ENCODE measurements around the gene SINHCAF.

The SINHCAF gene

DNA sequence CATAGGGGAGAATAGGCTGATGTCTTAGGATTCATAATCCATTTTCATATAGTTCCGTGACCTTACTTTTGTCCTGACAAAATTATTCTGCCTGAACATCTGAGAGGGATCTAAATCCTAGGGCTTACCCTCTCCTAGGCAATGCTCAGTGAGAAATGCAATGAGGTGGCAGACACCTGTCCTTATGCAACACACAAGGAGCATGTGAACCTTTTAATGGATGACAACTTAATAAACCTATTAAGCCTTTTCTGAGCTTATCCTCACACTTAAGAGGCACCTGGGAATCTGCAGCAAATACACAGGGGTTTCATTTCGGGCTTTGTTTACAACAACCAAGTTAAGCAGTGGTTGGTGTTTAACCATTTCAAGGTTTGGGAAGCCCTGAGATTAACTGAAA is 24.6 kb downstream of the SINHCAF start:
- peak overlapping the region; percentile 74 for H3K27ac ChIP-seq

DNA sequence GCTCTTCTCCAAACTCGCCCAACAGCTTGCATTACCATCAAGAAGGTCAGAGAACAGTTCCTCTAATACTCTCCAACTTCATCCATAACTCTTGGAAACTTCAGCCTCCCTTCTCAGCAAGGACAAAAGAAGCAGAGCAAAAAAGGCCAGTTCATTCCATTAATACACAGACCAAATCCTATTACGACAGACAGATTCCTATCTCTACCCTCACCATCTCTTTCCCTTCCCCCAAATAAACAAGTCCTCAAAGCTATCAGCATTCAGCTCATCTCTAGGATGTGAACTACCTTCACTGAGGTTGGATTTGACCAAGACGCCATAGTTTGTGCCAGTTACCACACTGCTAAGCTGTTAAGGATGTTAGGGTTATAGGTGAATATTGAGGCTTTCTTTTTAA is 25.2 kb downstream of the SINHCAF start:
- peaks cover 54% of the 10 kb centered on the region for H3K36me3 ChIP-seq
- DNase-seq: no peak
- TF ChIP-seq, protein P1, sequence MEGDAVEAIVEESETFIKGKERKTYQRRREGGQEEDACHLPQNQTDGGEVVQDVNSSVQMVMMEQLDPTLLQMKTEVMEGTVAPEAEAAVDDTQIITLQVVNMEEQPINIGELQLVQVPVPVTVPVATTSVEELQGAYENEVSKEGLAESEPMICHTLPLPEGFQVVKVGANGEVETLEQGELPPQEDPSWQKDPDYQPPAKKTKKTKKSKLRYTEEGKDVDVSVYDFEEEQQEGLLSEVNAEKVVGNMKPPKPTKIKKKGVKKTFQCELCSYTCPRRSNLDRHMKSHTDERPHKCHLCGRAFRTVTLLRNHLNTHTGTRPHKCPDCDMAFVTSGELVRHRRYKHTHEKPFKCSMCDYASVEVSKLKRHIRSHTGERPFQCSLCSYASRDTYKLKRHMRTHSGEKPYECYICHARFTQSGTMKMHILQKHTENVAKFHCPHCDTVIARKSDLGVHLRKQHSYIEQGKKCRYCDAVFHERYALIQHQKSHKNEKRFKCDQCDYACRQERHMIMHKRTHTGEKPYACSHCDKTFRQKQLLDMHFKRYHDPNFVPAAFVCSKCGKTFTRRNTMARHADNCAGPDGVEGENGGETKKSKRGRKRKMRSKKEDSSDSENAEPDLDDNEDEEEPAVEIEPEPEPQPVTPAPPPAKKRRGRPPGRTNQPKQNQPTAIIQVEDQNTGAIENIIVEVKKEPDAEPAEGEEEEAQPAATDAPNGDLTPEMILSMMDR (IDR thresholded peaks at IDR 0.05; ENCODE audit: low read depth, low read length): no peak

More for the DNA sequence above, 24.6 kb downstream of the SINHCAF start:
- Histone ChIP-seq H3K9me3 (ENCODE audit: severe bottlenecking) (no peaks in the 10 kb centered on the region), H3K4me3 (ENCODE audit: low read depth, low read length) (no peak overlapping the region; the same call in 1 of the 2 replicates), H3K27me3 (ENCODE audit: insufficient read depth, low read depth, severe bottlenecking) (no peaks in the 10 kb centered on the region), H3K36me3 (peaks cover 48% of the 10 kb centered on the region)
- DNase-seq: peak; percentile 66
- TF ChIP-seq, protein P1 (IDR thresholded peaks at IDR 0.05; ENCODE audit: low read depth, low read length): no peak

DNA sequence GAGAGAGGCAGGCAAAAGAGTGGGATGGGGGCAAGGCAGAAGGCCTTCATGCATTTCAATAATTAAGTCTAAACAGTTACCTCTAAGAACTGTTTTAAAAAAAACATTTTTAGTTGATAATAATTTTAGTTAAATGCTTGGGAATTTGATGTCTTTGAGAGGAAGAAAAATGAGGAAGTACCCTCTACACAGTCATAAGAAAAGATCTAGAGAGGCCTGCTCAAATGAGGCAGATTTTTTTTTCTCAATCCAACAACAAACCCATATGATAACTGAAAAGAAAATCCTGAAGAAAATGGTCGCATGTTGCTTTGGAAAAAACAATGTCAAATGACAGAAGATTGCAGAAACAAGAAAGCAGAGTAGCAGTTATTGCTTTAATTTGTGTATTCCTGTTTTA is 25.6 kb downstream of the SINHCAF start:
- DNase-seq: no peak

More for the DNA sequence above, 25.2 kb downstream of the SINHCAF start:
- no peak overlapping the region for H3K4me3 ChIP-seq (ENCODE audit: low read depth, low read length)
- no peaks in the 10 kb centered on the region for H3K9me3 ChIP-seq (ENCODE audit: severe bottlenecking)
- peak overlapping the region; percentile 74 for H3K27ac ChIP-seq
- no peaks in the 10 kb centered on the region for H3K27me3 ChIP-seq (ENCODE audit: insufficient read depth, low read depth, severe bottlenecking)

DNA sequence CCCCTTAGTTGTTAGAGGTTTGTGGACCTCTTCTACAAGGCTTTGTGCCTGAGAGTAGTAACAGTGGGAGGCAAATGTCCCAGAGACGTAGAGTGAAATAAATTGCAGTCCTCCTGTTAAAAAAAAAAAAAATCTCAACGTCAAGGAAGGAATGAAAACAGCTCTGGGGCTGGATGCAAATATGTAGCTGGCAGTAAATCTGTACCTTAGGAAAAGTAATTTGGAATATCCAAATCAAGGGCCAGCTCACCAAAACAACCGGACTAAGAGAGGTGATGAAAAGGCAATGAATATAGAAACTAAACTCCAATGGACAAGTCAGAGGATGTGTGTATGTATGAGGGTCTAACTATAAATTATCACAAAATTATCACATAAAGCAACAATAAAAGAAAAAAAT is 27.0 kb downstream of the SINHCAF start:
- no peak for DNase-seq
- TF ChIP-seq, protein P1 (IDR thresholded peaks at IDR 0.05; ENCODE audit: low read depth, low read length): no peak
- H3K27me3 ChIP-seq (ENCODE audit: insufficient read depth, low read depth, severe bottlenecking): no peaks in the 10 kb centered on the region
- H3K27ac ChIP-seq: peak overlapping the region; percentile 74
- peaks cover 59% of the 10 kb centered on the region for H3K36me3 ChIP-seq
- no peaks in the 10 kb centered on the region for H3K9me3 ChIP-seq (ENCODE audit: severe bottlenecking)
- H3K4me3 ChIP-seq (ENCODE audit: low read depth, low read length): no peak overlapping the region

More for the DNA sequence above, 25.6 kb downstream of the SINHCAF start:
- Histone ChIP-seq H3K4me3 (ENCODE audit: low read depth, low read length) (no peak overlapping the region), H3K27ac (peak overlapping the region; percentile 74), H3K36me3 (peaks cover 58% of the 10 kb centered on the region), H3K9me3 (ENCODE audit: severe bottlenecking) (no peaks in the 10 kb centered on the region), H3K27me3 (ENCODE audit: insufficient read depth, low read depth, severe bottlenecking) (no peaks in the 10 kb centered on the region)
- TF ChIP-seq, protein P1 (IDR thresholded peaks at IDR 0.05; ENCODE audit: low read depth, low read length): no peak

DNA sequence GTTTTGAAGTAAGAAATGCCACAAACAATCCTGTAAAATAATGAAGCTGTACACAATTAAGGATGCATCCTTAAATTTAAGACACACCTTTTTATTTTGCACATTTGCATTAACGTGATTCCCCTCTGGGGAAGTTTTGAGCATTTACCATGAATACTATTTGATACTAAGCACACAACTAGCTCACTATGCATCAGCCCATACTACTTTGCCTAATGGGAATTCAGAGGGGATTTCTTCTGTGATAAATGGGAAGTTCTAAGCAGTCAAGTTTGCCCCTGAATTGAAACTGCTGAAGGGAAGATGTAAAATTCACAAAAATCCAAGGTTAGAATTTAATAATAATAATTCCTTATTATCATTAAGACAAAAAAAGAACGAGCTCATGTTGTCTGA is 27.4 kb downstream of the SINHCAF start:
- H3K4me3 ChIP-seq (ENCODE audit: low read depth, low read length): no peak overlapping the region
- TF ChIP-seq, protein P1 (IDR thresholded peaks at IDR 0.05; ENCODE audit: low read depth, low read length): no peak
- H3K36me3 ChIP-seq: peaks cover 60% of the 10 kb centered on the region
- no peaks in the 10 kb centered on the region for H3K27me3 ChIP-seq (ENCODE audit: insufficient read depth, low read depth, severe bottlenecking)
- no peak for DNase-seq
- H3K27ac ChIP-seq: peak overlapping the region; percentile 74; the same call in 1 of the 2 replicates
- no peaks in the 10 kb centered on the region for H3K9me3 ChIP-seq (ENCODE audit: severe bottlenecking)

Data from WERI-Rb-1 (cell line).